BE2C (cell line): Measurements from ENCODE around the gene LDLR. TPM values are rescaled to one million over a fixed set of nuclear protein-coding genes. Genes with fewer than 3 reads are reported as not detected.

Experiments used
- DNase-seq: peaks from one replicate; pipeline ENCODE4 v3.0.0-alpha.2; 2020
- H3K27me3 ChIP-seq: fragments of 250-450 bp; sonication (Bioruptor Pico); 2 replicates; pipeline ENCODE4 v1.5.1; 2020; ENCODE audit warnings: mild to moderate bottlenecking
- H3K36me3 ChIP-seq: fragments of 250-450 bp; sonication (Bioruptor Pico); 2 replicates; pipeline ENCODE4 v1.5.1; 2020; ENCODE audit warnings: mild to moderate bottlenecking
- H3K4me1 ChIP-seq: fragments of 250-450 bp; sonication (Bioruptor Pico); 2 replicates; pipeline ENCODE4 v1.5.1; 2020
- H3K4me3 ChIP-seq: 2 replicates; pipeline ENCODE4 v1.5.1; 2011; ENCODE audit warnings: low read depth, low read length
- H3K9me3 ChIP-seq: fragments of 250-450 bp; sonication (Bioruptor Pico); 2 replicates; pipeline ENCODE4 v1.5.1; 2020
- polyA plus RNA-seq: library from polyadenylated mRNA; unstranded; fragments of >200 nt; gene quantifications from one replicate; pipeline ENCODE4 v1.2.1, GENCODE V29; 2012; ENCODE audit warnings: low read depth, missing spikeins; ENCODE audit not compliant: insufficient read length, insufficient read depth
- TF ChIP-seq, protein P1 (sequence below): IDR thresholded peaks from 2 replicates; pipeline ENCODE4 v1.5.1; 2012; ENCODE audit warnings: mild to moderate bottlenecking, low read depth, low read length

The LDLR gene
- 12.4 TPM for polyA plus RNA-seq

DNA sequence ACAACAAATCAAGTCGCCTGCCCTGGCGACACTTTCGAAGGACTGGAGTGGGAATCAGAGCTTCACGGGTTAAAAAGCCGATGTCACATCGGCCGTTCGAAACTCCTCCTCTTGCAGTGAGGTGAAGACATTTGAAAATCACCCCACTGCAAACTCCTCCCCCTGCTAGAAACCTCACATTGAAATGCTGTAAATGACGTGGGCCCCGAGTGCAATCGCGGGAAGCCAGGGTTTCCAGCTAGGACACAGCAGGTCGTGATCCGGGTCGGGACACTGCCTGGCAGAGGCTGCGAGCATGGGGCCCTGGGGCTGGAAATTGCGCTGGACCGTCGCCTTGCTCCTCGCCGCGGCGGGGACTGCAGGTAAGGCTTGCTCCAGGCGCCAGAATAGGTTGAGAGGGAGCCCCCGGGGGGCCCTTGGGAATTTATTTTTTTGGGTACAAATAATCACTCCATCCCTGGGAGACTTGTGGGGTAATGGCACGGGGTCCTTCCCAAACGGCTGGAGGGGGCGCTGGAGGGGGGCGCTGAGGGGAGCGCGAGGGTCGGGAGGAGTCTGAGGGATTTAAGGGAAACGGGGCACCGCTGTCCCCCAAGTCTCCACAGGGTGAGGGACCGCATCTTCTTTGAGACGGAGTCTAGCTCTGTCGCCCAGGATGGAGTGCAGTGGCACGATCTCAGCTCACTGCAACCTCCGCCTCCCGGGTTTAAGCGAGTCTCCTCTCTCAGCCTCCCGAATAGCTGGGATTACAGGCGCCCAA, at the start of gene LDLR:
Gene LDLR (plus strand): TSS at position 210 of the 760 bp plus-strand sequence. CDS start 86 bp downstream, at position 296.
- Histone ChIP-seq H3K27me3 (no peaks in the 10 kb centered on the region), H3K4me1 (peaks cover 13% of the 10 kb centered on the region), H3K4me3 (peak within 1 kb of the TSS; percentile 95), H3K9me3 (no peaks in the 10 kb centered on the region), H3K36me3 (peaks cover 40% of the 10 kb centered on the region)
- DNase-seq, result peak; percentile 89
- TF ChIP-seq, protein P1, sequence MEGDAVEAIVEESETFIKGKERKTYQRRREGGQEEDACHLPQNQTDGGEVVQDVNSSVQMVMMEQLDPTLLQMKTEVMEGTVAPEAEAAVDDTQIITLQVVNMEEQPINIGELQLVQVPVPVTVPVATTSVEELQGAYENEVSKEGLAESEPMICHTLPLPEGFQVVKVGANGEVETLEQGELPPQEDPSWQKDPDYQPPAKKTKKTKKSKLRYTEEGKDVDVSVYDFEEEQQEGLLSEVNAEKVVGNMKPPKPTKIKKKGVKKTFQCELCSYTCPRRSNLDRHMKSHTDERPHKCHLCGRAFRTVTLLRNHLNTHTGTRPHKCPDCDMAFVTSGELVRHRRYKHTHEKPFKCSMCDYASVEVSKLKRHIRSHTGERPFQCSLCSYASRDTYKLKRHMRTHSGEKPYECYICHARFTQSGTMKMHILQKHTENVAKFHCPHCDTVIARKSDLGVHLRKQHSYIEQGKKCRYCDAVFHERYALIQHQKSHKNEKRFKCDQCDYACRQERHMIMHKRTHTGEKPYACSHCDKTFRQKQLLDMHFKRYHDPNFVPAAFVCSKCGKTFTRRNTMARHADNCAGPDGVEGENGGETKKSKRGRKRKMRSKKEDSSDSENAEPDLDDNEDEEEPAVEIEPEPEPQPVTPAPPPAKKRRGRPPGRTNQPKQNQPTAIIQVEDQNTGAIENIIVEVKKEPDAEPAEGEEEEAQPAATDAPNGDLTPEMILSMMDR, result no peak

DNA sequence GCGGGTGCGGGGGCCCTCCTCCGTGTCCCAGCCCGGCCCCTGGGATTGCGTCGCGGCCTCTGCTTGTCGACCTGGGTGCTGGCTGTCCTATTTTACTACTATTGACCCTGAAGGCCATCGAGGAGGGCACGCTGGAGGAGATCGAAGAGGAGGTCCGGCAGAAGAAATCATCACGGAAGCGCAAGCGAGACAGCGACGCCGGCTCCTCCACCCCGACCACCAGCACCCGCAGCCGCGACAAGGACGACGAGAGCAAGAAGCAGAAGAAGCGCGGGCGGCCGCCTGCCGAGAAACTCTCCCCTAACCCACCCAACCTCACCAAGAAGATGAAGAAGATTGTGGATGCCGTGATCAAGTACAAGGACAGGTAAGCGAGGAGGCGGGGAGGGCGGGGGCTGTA, 48.1 kb upstream of the LDLR start:
- no peak for DNase-seq
- Histone ChIP-seq H3K36me3 (peaks cover 85% of the 10 kb centered on the region), H3K27me3 (no peaks in the 10 kb centered on the region), H3K4me3 (no peak overlapping the region), H3K9me3 (no peaks in the 10 kb centered on the region), H3K4me1 (no peaks in the 10 kb centered on the region)
- TF ChIP-seq, protein P1, result no peak

DNA sequence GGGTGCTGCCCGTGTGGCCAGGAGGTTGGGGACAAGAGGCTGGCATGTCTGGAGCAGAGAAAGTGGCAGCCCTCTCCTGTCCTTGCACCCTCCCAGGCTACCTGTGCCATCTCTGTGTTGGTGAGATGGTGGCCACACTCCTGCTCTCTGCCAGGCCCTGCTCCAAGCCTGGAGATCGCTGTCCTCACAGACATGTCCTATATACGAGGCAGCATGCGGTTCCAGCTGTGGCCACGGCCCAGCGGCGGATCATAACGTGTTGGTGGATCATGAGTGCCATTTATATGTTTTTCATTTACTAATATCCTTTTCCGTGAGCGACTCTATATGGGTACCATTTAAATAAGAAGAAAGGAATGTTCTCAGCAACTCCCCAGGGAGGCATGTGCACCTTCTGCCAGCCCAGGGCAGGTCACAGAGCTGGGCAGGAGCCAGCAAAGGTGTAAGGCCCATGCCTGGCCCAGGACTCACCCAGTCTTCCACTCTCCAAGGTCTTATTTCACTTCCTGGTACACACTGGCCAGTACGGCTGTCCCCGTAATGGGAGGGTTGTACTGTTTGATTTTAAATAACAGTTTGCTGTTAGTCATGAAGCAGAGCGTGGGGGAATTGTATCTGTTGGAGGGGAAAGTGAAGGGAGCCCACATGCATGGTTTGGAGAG, 47.2 kb upstream of the LDLR start:
- peaks cover 83% of the 10 kb centered on the region for H3K36me3 ChIP-seq
- no peak for DNase-seq
- no peak overlapping the region for H3K4me3 ChIP-seq
- no peaks in the 10 kb centered on the region for H3K4me1 ChIP-seq
- TF ChIP-seq, protein P1, result no peak
- H3K9me3 ChIP-seq, result no peaks in the 10 kb centered on the region
- no peaks in the 10 kb centered on the region for H3K27me3 ChIP-seq

DNA sequence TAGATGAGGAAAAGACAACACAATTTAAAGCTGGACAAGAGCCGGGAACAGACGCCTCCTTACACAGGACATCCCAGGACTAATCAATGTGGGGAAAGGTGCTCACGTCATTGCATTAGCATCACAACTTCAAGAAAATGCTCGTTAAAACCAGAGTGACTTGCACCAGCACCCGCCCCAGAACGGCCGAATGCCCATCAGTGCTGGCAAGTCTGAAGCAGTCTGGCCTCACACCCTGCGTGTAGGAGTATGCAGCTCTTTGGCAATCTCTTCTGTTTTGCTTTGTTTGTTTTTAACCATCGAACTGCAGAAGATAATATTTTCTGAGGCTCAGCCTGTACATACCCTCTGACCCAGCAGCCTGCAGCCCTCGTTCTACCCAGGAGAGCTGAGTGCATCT, 44.8 kb upstream of the LDLR start:
- Histone ChIP-seq H3K9me3 (no peaks in the 10 kb centered on the region), H3K36me3 (peaks cover 80% of the 10 kb centered on the region), H3K4me1 (no peaks in the 10 kb centered on the region), H3K4me3 (no peak overlapping the region), H3K27me3 (no peaks in the 10 kb centered on the region)
- DNase-seq, result no peak
- TF ChIP-seq, protein P1, result no peak

DNA sequence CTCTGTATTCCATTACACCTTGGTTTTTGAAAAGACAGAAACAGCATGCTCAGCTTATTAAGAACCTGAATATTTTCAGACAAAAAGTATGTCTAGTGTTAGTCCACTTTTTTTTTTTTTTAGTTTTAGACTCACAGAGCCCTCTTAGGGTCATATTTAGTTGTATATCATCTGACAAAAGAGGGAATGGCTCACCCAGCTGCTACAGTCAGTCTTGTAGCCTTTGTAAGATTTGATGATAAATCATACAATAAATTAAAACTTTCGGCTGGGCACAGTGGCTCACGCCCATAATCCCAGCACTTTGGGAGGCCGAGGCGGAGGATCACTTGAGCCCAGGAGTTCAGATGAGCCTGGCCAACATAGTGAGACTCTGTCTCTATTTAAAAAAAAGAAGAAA, 43.7 kb upstream of the LDLR start:
- H3K36me3 ChIP-seq, result peaks cover 87% of the 10 kb centered on the region
- H3K4me1 ChIP-seq, result no peaks in the 10 kb centered on the region

More for the DNA sequence above, 43.7 kb upstream of the LDLR start:
- TF ChIP-seq, protein P1, result no peak
- no peaks in the 10 kb centered on the region for H3K9me3 ChIP-seq
- DNase-seq, result no peak
- no peak overlapping the region for H3K4me3 ChIP-seq
- H3K27me3 ChIP-seq, result no peaks in the 10 kb centered on the region
